ENCODE measurements around the gene FAM110A. TPM values are rescaled to one million over a fixed set of nuclear protein-coding genes. Genes with fewer than 3 reads are reported as not detected.
"Not testable (repeated sequence)": the region's sequence is repeated elsewhere in the genome, so short reads cannot be mapped to it uniquely, and the experiment has no call there.

FAM110A gene
- total RNA-seq, 2 experiments from 2014 or later, result 15.4 to 16.2 TPM

DNA sequence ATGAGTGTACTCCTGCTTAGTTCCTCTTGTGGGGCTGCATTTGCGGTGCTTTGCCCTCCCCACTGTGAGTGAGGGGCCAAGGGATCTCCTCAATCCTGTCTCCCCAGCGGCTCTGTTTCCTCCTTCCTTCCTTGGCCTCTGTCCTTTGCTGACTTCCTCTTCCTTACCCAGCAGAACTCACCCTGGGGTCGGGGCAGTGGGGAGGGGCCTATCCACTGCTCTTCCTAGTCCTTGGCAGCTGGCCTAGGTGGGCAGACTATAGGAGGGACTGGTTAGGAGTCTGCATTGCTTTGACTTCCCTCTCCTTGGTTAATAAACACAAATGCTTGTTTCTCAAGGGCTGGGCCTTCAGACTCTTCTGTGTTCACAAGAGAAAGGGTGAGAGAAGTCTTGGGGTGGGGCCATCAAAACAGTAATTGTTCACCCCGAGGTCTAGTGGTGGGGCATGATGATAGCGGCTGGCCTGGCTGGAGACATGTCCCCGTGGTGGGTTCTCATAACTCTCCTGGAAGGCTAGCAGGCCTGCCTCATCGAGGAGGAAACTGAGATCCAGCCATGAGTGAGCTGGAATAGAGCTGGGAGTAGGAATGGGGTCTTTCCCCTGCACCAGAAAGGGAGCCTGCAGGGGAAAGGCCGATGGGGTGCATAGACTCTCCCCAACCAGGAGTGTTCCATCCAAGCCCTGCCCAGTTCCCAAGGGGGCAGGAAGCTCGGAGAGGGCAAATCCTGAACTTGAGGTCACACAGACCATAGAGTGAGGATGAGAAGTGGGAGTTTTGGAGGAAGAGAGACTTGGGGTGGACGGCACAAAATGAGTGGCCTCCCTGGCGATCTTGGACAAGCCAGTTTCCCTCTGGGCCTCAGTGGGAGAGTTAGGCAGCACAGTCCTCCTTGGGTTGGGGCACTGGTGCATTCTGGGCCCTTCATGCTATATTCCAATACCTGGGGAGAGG is 12.7 kb downstream of the FAM110A start:
- peak; percentile 22 for DNase-seq
- Mint-ChIP-seq H3K9me3 (no peaks in the 10 kb centered on the region), H3K36me3 (ENCODE audit: low read depth) (peaks cover 5% of the 10 kb centered on the region), H3K27me3 (ENCODE audit: low read depth) (no peaks in the 10 kb centered on the region), H3K27ac (peak overlapping the region; percentile 83), H3K4me3 (peak overlapping the region; percentile 75), H3K4me1 (ENCODE audit: low read depth) (peaks cover 51% of the 10 kb centered on the region)
- CTCF ChIA-PET, result interaction anchor here (1.2 to 1.5 kb wide), 3 partner anchors 8 to 110 kb away, joined by 3 to 6 read pairs (median 5); no protein-coding TSS in a partner anchor
- intact Hi-C loops (cut with micrococcal nuclease), result loop anchor here (2.0 kb wide), 2 partner anchors 13 to 273 kb away; partner anchors contain the start of genes FAM110A and PSMF1

DNA sequence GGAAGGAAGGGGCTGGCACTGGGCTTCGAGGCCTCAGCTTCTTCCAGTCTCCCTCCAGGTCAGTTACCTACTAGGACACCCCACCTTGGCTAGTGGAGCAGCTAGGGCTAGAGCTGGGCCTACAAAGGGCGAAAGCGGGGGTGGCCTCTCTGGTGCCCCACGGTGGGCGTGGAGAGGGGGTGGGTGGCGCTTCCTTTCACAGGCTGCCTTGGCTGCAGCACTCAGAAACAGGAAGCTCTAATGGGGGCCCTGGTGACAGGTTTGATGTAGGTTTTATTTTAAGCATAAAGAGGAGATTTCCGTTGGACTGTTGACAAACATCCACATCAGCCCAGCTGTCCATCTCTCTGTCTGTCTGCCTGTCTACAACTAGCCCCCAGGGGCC is 13.4 kb downstream of the FAM110A start:
- peaks cover 54% of the 10 kb centered on the region for H3K4me1 Mint-ChIP-seq (ENCODE audit: low read depth)
- H3K36me3 Mint-ChIP-seq (ENCODE audit: low read depth), result peaks cover 5% of the 10 kb centered on the region
- CTCF ChIA-PET, result interaction anchor here (1.2 to 1.5 kb wide), 3 partner anchors 8 to 109 kb away, joined by 3 to 6 read pairs (median 5); no protein-coding TSS in a partner anchor
- peak; percentile 71 for DNase-seq
- peak overlapping the region; percentile 83 for H3K27ac Mint-ChIP-seq
- no peaks in the 10 kb centered on the region for H3K9me3 Mint-ChIP-seq
- H3K27me3 Mint-ChIP-seq (ENCODE audit: low read depth), result no peaks in the 10 kb centered on the region
- intact Hi-C loops (cut with micrococcal nuclease), result loop anchor here (2.0 kb wide), 2 partner anchors 14 to 272 kb away; partner anchors contain the start of genes FAM110A and PSMF1
- H3K4me3 Mint-ChIP-seq, result peak overlapping the region; percentile 75

DNA sequence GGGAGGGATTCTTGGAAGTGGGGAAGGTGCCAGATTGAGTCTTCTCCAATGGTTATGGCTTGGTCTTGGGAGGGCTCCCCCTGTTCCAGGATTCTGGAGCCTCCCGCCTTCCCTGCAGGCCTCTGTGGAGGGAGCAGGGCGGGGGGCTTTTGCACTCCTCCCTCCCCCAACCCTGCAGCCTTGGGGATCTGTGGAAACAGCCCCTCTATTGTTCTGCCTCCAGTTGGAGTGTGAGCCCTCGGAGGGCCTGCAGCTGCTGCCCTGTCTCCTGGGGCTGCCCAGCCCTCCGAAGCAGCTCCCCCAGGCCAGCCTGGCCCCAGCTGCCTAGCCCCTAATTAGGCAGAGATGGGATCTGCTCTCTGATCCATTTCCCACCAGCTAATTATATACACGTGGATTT is 14.7 kb downstream of the FAM110A start:
- peaks cover 5% of the 10 kb centered on the region for H3K36me3 Mint-ChIP-seq (ENCODE audit: low read depth)
- H3K27ac Mint-ChIP-seq, result no peak overlapping the region
- no peaks in the 10 kb centered on the region for H3K27me3 Mint-ChIP-seq (ENCODE audit: low read depth)
- no peak overlapping the region for H3K4me3 Mint-ChIP-seq
- DNase-seq, result no peak
- no peaks in the 10 kb centered on the region for H3K9me3 Mint-ChIP-seq
- H3K4me1 Mint-ChIP-seq (ENCODE audit: low read depth), result peaks cover 54% of the 10 kb centered on the region
- CTCF ChIA-PET, result interaction anchor here (1.0 kb wide), 1 partner anchor 14 kb away, joined by 3 read pairs; no protein-coding TSS in a partner anchor
- intact Hi-C loops (cut with micrococcal nuclease), result no loop called here

DNA sequence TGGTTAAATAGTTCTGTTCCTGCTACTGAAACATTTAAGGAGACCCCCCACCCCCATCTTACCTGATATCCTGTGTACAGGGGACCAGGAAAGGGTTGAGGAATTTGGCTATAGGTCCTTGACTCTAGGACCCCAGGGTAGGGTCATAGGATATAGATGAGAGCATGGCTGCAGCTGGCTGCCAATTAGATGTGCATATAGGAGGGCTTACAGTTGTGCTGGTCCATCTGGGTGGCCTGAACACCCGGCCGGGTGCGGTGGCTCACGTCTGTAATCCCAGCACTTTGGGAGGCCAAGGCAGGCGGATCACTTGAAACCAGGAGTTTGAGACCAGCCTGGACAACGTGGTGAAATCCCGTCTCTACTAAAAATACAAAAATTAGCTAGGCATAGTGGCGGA is 15.2 kb downstream of the FAM110A start:
- H3K27me3 Mint-ChIP-seq (ENCODE audit: low read depth); H3K9me3 Mint-ChIP-seq; DNase-seq; H3K4me3 Mint-ChIP-seq; intact Hi-C loops (cut with micrococcal nuclease); H3K36me3 Mint-ChIP-seq (ENCODE audit: low read depth); H3K27ac Mint-ChIP-seq; CTCF ChIA-PET: not testable (repeated sequence)
- H3K4me1 Mint-ChIP-seq (ENCODE audit: low read depth), result peaks cover 55% of the 10 kb centered on the region

DNA sequence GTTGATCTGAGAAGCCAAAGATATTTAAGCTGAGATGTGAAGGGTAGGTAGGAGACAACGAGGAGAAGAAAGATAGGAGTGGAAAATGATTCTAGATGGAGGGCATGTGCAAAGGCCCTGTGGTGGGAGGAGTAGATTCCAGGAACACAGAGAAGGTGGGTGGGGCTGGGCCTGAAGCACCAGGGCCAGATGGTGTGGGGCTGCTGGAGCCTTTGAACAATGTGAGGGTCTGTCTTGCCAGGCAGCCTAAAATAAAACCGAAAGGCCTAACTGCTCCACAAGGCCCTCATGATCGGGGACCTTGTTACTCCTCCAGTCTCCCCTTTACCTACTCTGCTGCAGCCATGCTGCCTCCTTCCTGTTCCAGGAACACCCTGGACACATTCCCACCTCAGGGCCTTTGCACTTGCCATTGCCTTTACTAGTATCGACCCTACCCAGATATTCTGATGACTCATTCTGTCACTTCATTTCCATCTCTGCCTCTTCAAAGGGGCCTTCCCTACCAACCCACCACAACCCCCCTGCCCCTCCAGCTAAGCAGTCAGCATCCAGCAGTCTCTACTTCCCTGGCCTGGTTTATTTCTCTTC is 20.0 kb downstream of the FAM110A start:
- H3K36me3 Mint-ChIP-seq (ENCODE audit: low read depth), result no peaks in the 10 kb centered on the region
- peaks cover 59% of the 10 kb centered on the region for H3K4me1 Mint-ChIP-seq (ENCODE audit: low read depth)
- no peak overlapping the region for H3K4me3 Mint-ChIP-seq
- DNase-seq, result peak; percentile 36
- no peak overlapping the region for H3K27ac Mint-ChIP-seq
- H3K27me3 Mint-ChIP-seq (ENCODE audit: low read depth), result no peaks in the 10 kb centered on the region
- intact Hi-C loops (cut with micrococcal nuclease), result no loop called here
- CTCF ChIA-PET, result interaction anchor here (1.0 to 3.2 kb wide), 2 partner anchors 25 to 35 kb away, joined by 8 to 11 read pairs; no protein-coding TSS in a partner anchor
- H3K9me3 Mint-ChIP-seq, result no peaks in the 10 kb centered on the region

DNA sequence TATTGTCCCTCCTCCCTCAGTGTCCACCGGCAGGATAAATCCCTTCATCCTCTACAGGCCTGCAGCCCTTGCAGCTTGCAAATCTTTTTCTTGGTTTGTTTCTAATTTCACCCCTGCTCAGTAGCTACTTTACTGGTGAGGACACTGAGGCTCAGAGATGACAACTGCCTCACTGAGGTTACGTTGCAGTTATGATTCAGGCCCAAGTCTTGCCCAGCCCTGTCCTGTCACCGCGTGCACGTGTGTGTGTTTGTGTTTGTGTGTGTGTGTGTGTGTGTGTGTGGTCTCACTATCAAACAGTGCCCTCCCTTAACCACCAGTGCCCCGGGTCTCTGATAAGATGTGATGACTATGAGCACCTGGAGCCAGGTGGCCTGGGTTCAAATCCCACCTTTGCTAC is 21.1 kb downstream of the FAM110A start:
- no peaks in the 10 kb centered on the region for H3K27me3 Mint-ChIP-seq (ENCODE audit: low read depth)
- DNase-seq, result no peak
- H3K9me3 Mint-ChIP-seq, result no peaks in the 10 kb centered on the region
- no peaks in the 10 kb centered on the region for H3K36me3 Mint-ChIP-seq (ENCODE audit: low read depth)
- intact Hi-C loops (cut with micrococcal nuclease), result no loop called here
- CTCF ChIA-PET, result interaction anchor here (1.2 to 3.2 kb wide), 2 partner anchors 8 to 36 kb away, joined by 5 to 11 read pairs; no protein-coding TSS in a partner anchor
- H3K27ac Mint-ChIP-seq, result no peak overlapping the region
- H3K4me3 Mint-ChIP-seq, result no peak overlapping the region
- H3K4me1 Mint-ChIP-seq (ENCODE audit: low read depth), result peaks cover 66% of the 10 kb centered on the region

DNA sequence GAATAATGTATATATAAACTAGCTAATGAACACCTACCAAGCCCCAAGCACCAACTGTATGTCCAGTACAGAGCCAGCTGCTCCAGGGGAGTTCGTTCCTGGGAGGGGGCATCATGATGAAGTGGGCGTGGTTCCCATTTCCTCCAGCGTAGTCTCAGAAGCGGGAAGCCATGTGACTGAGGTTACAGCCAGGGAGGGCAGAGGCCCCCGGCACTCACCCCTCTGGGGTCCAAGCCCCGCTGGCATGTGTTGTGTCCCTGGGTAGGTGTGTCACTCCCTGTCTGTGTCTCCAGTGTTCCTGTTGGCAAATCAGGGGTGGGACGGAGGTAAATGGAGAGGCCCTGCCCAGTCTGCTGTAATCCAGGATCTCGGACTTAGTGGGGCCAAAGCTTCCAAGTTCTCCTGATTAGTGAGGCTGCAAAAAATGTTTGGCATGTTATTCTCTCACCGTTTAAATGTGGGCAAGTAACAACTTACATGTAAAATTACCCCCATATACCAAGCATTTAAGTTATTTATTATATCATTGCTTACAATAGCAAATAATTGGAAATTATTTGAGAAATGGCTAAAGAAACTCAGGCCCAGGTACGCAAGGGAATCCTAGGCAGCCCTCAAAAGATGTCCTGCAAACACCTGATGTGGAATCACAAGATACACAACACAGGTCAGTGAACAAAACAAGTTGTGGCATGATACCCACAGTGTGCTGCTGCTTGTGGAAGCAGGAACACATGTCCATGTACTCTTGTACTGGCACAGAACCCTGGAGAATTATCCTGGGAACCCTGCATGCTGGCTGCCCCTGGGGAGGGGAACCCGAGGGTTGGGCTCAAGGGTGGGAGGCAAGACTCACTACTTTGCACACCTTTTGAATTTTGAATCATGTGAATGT is 22.2 kb downstream of the FAM110A start:
- Mint-ChIP-seq H3K36me3 (ENCODE audit: low read depth) (no peaks in the 10 kb centered on the region), H3K9me3 (no peaks in the 10 kb centered on the region), H3K4me3 (no peak overlapping the region), H3K27ac (peak overlapping the region; percentile 33), H3K4me1 (ENCODE audit: low read depth) (peaks cover 64% of the 10 kb centered on the region), H3K27me3 (ENCODE audit: low read depth) (no peaks in the 10 kb centered on the region)
- CTCF ChIA-PET, result interaction anchor here (1.2 to 3.2 kb wide), 3 partner anchors 9 to 37 kb away, joined by 5 to 11 read pairs (median 5); partner anchors contain the start of gene FAM110A
- peak; percentile 19 for DNase-seq
- intact Hi-C loops (cut with micrococcal nuclease), result loop anchor here (1.0 to 2.0 kb wide), 2 partner anchors 22 to 25 kb away; partner anchors contain the start of gene FAM110A

DNA sequence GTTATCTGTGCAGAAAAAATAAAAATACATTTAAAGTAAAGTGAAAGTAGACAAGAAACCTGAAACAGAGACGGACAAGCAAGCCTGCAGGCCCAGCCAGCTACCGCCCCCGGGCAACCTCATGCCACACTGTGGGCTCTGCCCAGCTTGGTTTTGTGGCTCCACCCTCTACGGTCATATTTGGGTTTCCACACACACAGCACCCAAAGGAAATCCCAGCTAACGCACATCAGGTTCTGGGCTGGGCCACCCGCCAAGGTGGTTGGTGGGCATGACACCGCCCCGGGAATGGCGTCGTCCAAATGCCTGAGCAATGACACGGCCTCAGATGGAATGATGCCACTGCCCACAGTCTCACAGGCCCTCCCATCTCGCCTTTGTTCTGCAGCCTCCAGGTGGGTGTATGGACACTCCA is 22.9 kb downstream of the FAM110A start:
- no peak overlapping the region for H3K27ac Mint-ChIP-seq
- intact Hi-C loops (cut with micrococcal nuclease), result loop anchor here (1.0 to 2.0 kb wide), 2 partner anchors 23 to 24 kb away; partner anchors contain the start of gene FAM110A

DNA sequence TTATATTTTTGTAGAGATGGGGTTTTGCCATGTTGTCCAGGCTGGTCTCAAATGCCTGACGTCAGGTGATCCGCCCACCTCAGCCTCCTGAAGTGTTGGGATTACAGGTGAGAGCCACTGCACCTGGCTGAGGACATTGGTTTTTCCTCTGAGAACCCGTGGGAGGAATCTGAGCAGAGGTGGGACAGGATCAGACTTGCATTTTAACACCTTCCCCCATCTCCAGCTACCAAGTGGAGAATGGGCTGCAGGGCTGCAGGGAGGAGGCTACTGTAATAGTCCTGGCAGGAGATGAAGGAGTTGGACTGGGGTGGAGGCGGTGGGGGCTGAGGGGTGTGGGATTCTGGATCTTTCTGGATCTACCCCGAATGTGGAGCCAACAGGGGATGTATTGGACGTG is 24.5 kb downstream of the FAM110A start:
- intact Hi-C loops (cut with micrococcal nuclease), result no loop called here
- H3K36me3 Mint-ChIP-seq (ENCODE audit: low read depth), result no peaks in the 10 kb centered on the region
- H3K27me3 Mint-ChIP-seq (ENCODE audit: low read depth), result no peaks in the 10 kb centered on the region
- CTCF ChIA-PET, result no interaction called here
- no peak overlapping the region for H3K4me3 Mint-ChIP-seq
- DNase-seq, result no peak
- no peaks in the 10 kb centered on the region for H3K9me3 Mint-ChIP-seq
- peaks cover 53% of the 10 kb centered on the region for H3K4me1 Mint-ChIP-seq (ENCODE audit: low read depth)
- no peak overlapping the region for H3K27ac Mint-ChIP-seq

More for the DNA sequence above, 22.9 kb downstream of the FAM110A start:
- H3K36me3 Mint-ChIP-seq (ENCODE audit: low read depth), result no peaks in the 10 kb centered on the region
- H3K4me3 Mint-ChIP-seq, result no peak overlapping the region
- no peaks in the 10 kb centered on the region for H3K9me3 Mint-ChIP-seq
- no peaks in the 10 kb centered on the region for H3K27me3 Mint-ChIP-seq (ENCODE audit: low read depth)
- H3K4me1 Mint-ChIP-seq (ENCODE audit: low read depth), result peaks cover 59% of the 10 kb centered on the region
- peak; percentile 64 for DNase-seq
- CTCF ChIA-PET, result interaction anchor here (1.8 kb wide), 1 partner anchor 23 kb away, joined by 5 read pairs; the partner anchor contains the start of gene FAM110A

DNA sequence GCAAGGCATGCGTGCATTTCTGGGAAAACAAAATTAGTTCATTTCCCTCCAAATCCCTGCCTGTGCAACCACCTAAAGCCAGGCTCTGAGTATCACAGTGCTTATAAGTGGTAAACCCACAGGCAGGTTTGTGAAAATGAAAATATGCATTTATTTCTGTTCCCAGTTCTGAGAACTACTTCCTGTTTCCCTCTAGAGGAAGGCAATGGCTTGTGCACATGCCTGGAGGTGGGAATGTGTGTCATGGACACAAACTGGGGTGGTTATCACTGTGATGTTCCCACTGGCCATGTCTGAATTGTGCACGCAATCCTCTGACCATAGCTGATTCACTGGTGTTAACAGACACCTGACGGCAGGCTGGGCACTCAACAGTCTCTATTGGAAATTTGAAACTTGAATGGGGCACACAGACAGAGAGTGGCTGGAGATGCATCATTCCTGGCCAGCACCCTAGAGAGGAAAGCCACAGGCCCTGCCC is 26.3 kb downstream of the FAM110A start:
- CTCF ChIA-PET, result no interaction called here
- H3K27me3 Mint-ChIP-seq (ENCODE audit: low read depth), result no peaks in the 10 kb centered on the region
- intact Hi-C loops (cut with micrococcal nuclease), result no loop called here
- peaks cover 40% of the 10 kb centered on the region for H3K4me1 Mint-ChIP-seq (ENCODE audit: low read depth)
- no peak for DNase-seq
- H3K36me3 Mint-ChIP-seq (ENCODE audit: low read depth), result no peaks in the 10 kb centered on the region
- no peak overlapping the region for H3K27ac Mint-ChIP-seq
- no peaks in the 10 kb centered on the region for H3K9me3 Mint-ChIP-seq
- H3K4me3 Mint-ChIP-seq, result no peak overlapping the region

DNA sequence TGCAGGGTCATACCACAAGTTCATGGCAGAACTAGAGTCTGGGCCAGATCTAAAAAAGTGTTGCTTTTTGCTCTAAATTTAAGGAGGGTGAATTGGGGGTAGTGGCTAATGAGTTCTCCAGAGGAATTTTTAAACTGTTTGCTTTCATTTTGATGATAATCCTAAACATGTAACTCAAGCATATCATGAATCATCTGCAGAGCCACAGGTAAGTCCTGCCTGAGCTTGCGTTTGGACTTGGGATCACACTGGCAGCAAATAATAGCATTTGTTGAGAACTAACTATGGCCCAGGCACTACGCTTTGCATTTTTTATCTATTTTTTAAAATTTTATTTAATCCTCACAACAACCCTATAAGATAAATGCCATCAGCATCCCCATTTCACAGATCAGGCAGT is 27.4 kb downstream of the FAM110A start:
- Mint-ChIP-seq H3K4me1 (ENCODE audit: low read depth) (peaks cover 29% of the 10 kb centered on the region), H3K9me3 (no peaks in the 10 kb centered on the region), H3K36me3 (ENCODE audit: low read depth) (no peaks in the 10 kb centered on the region), H3K27me3 (ENCODE audit: low read depth) (no peaks in the 10 kb centered on the region), H3K27ac (no peak overlapping the region), H3K4me3 (no peak overlapping the region)
- intact Hi-C loops (cut with micrococcal nuclease), result no loop called here
- CTCF ChIA-PET, result no interaction called here
- no peak for DNase-seq
